WI38 (cell line): ENCODE results near the gene PDK4.

Source experiments
- H3K4me3 ChIP-seq: 2 replicates; pipeline ENCODE4 v1.5.1; 2011; ENCODE audit warnings: low read depth, mild to moderate bottlenecking, control low read depth, low read length
- CTCF ChIP-seq: IDR thresholded peaks from 2 replicates; pipeline ENCODE4 v1.5.1; 2012; ENCODE audit warnings: low read depth, mild to moderate bottlenecking, control low read depth, low read length

PDK4 gene

GRCh38 chr7:95539426-95539825, 56.9 kb downstream of the PDK4 start:
- TF ChIP-seq CTCF = no peak
- no peak overlapping the region for H3K4me3 ChIP-seq

GRCh38 chr7:95537468-95537867, 58.8 kb downstream of the PDK4 start:
- no peak for TF ChIP-seq CTCF
- H3K4me3 ChIP-seq = no peak overlapping the region

- no peak overlapping the region for H3K4me3 ChIP-seq
- TF ChIP-seq CTCF = no peak
Measured at GRCh38 chr7:95536656-95537311, 59.5 kb downstream of the PDK4 start.

GRCh38 chr7:95535662-95536061, 60.7 kb downstream of the PDK4 start:
- no peak overlapping the region for H3K4me3 ChIP-seq
- no peak for TF ChIP-seq CTCF

- no peak for TF ChIP-seq CTCF
- H3K4me3 ChIP-seq = no peak overlapping the region
Measured at GRCh38 chr7:95534796-95535195, 61.5 kb downstream of the PDK4 start.
